GM23248 (cell line): ENCODE data around the gene FKBP15.
"Not testable (repeated sequence)": the region's sequence is repeated elsewhere in the genome, so short reads cannot be mapped to it uniquely, and the experiment has no call there.

Experiments
- EZH2 ChIP-seq: fragments of 200-600 bp; sonication (generic); IDR thresholded peaks from 2 replicates; pipeline ENCODE4 v1.6.1; 2018; ENCODE audit warnings: antibody characterized with exemption, mild to moderate bottlenecking; ENCODE audit not compliant: insufficient read depth, poor library complexity, severe bottlenecking
- EZH2phosphoT487 ChIP-seq: fragments of 200-600 bp; sonication (generic); IDR thresholded peaks from 2 replicates; pipeline ENCODE4 v1.6.1; 2018; ENCODE audit warnings: antibody characterized with exemption, moderate library complexity, mild to moderate bottlenecking, low read depth; ENCODE audit not compliant: insufficient read depth

DNA sequence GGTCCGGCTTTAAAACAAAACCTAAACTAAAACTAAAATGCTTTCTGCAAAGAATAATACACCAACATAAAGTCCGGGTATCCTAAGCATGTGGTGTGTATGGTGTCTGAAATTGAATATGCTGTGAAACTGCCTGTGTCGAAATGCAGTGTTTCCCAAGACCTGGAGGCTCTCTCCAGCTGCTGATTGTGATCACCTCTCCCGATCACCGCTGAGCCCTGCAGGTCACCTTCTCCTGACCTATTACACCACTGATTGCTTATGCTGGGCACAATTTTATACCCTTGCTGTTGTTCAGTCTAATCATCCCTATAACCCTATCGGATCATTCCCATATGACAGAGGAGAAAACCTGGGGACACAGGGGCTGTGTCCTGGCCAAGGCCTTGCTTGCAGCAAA is 102.2 kb downstream of the FKBP15 start:
- TF ChIP-seq EZH2, EZH2phosphoT487: not testable (repeated sequence)
